ENCODE measurements around the gene GP1BB.

The GP1BB gene

GRCh38 chr22:19733755-19734154 is 10.4 kb downstream of the GP1BB start:
- H3K27me3 ChIP-seq (ENCODE audit: control insufficient read depth, insufficient read depth, low read length): no peaks in the 10 kb centered on the region
- no peak overlapping the region for H3K4me2 ChIP-seq (ENCODE audit: low read length)
- no peaks in the 10 kb centered on the region for H3K36me3 ChIP-seq (ENCODE audit: insufficient read depth, low read length)
- no peak overlapping the region for H3K4me3 ChIP-seq (ENCODE audit: low read length)
- H3K9me3 ChIP-seq (replicated peaks; ENCODE audit: low read length): no peaks in the 10 kb centered on the region
- no peak overlapping the region for H3K9ac ChIP-seq (ENCODE audit: low read depth, low read length)
- peaks cover 9% of the 10 kb centered on the region for H3K4me1 ChIP-seq (ENCODE audit: control insufficient read depth, insufficient read depth, low read length)

- Histone ChIP-seq H3K4me3 (ENCODE audit: low read length) (no peak overlapping the region), H3K9ac (ENCODE audit: low read depth, low read length) (no peak overlapping the region), H3K9me3 (replicated peaks; ENCODE audit: low read length) (no peaks in the 10 kb centered on the region), H3K4me2 (ENCODE audit: low read length) (no peak overlapping the region), H3K27me3 (ENCODE audit: control insufficient read depth, insufficient read depth, low read length) (no peaks in the 10 kb centered on the region), H3K4me1 (ENCODE audit: control insufficient read depth, insufficient read depth, low read length) (peaks cover 9% of the 10 kb centered on the region), H3K36me3 (ENCODE audit: insufficient read depth, low read length) (no peaks in the 10 kb centered on the region)
These were observed 10.8 kb downstream of the GP1BB start for GRCh38 chr22:19734163-19734562.

- H3K27me3 ChIP-seq (ENCODE audit: control insufficient read depth, insufficient read depth, low read length): no peaks in the 10 kb centered on the region
- H3K36me3 ChIP-seq (ENCODE audit: insufficient read depth, low read length): no peaks in the 10 kb centered on the region
- no peak overlapping the region for H3K9ac ChIP-seq (ENCODE audit: low read depth, low read length)
- peaks cover 13% of the 10 kb centered on the region for H3K4me1 ChIP-seq (ENCODE audit: control insufficient read depth, insufficient read depth, low read length)
- no peak overlapping the region for H3K4me2 ChIP-seq (ENCODE audit: low read length)
- H3K4me3 ChIP-seq (ENCODE audit: low read length): no peak overlapping the region
- no peaks in the 10 kb centered on the region for H3K9me3 ChIP-seq (replicated peaks; ENCODE audit: low read length)
These were observed 11.6 kb downstream of the GP1BB start for GRCh38 chr22:19734837-19735382.

GRCh38 chr22:19735665-19736510 is 12.5 kb downstream of the GP1BB start:
- Histone ChIP-seq H3K9ac (ENCODE audit: low read depth, low read length) (no peak overlapping the region), H3K27me3 (ENCODE audit: control insufficient read depth, insufficient read depth, low read length) (no peaks in the 10 kb centered on the region), H3K9me3 (replicated peaks; ENCODE audit: low read length) (no peaks in the 10 kb centered on the region), H3K36me3 (ENCODE audit: insufficient read depth, low read length) (no peaks in the 10 kb centered on the region), H3K4me2 (ENCODE audit: low read length) (no peak overlapping the region), H3K4me3 (ENCODE audit: low read length) (no peak overlapping the region), H3K4me1 (ENCODE audit: control insufficient read depth, insufficient read depth, low read length) (peaks cover 5% of the 10 kb centered on the region)

- Histone ChIP-seq H3K4me2 (ENCODE audit: low read length) (no peak overlapping the region), H3K4me3 (ENCODE audit: low read length) (no peak overlapping the region)
These were observed 14.7 kb downstream of the GP1BB start for GRCh38 chr22:19737846-19738663.

GRCh38 chr22:19738664-19739447 is 15.5 kb downstream of the GP1BB start:
- Histone ChIP-seq H3K4me2 (ENCODE audit: low read length) (no peak overlapping the region), H3K9me3 (replicated peaks; ENCODE audit: low read length) (no peaks in the 10 kb centered on the region), H3K4me3 (ENCODE audit: low read length) (no peak overlapping the region), H3K36me3 (ENCODE audit: insufficient read depth, low read length) (no peaks in the 10 kb centered on the region), H3K27me3 (ENCODE audit: control insufficient read depth, insufficient read depth, low read length) (no peaks in the 10 kb centered on the region), H3K9ac (ENCODE audit: low read depth, low read length) (no peak overlapping the region), H3K4me1 (ENCODE audit: control insufficient read depth, insufficient read depth, low read length) (peaks cover 4% of the 10 kb centered on the region)

More at GRCh38 chr22:19737846-19738663, 14.7 kb downstream of the GP1BB start:
- H3K9me3 ChIP-seq (replicated peaks; ENCODE audit: low read length): no peaks in the 10 kb centered on the region
- H3K27me3 ChIP-seq (ENCODE audit: control insufficient read depth, insufficient read depth, low read length): no peaks in the 10 kb centered on the region
- no peaks in the 10 kb centered on the region for H3K36me3 ChIP-seq (ENCODE audit: insufficient read depth, low read length)
- no peak overlapping the region for H3K9ac ChIP-seq (ENCODE audit: low read depth, low read length)
- H3K4me1 ChIP-seq (ENCODE audit: control insufficient read depth, insufficient read depth, low read length): peaks cover 4% of the 10 kb centered on the region

GRCh38 chr22:19739448-19739895 is 16.1 kb downstream of the GP1BB start:
- peaks cover 4% of the 10 kb centered on the region for H3K4me1 ChIP-seq (ENCODE audit: control insufficient read depth, insufficient read depth, low read length)
- no peaks in the 10 kb centered on the region for H3K27me3 ChIP-seq (ENCODE audit: control insufficient read depth, insufficient read depth, low read length)
- no peaks in the 10 kb centered on the region for H3K36me3 ChIP-seq (ENCODE audit: insufficient read depth, low read length)

GRCh38 chr22:19739911-19740449 is 16.6 kb downstream of the GP1BB start:
- Histone ChIP-seq H3K4me3 (ENCODE audit: low read length) (no peak overlapping the region), H3K4me2 (ENCODE audit: low read length) (no peak overlapping the region), H3K36me3 (ENCODE audit: insufficient read depth, low read length) (no peaks in the 10 kb centered on the region), H3K4me1 (ENCODE audit: control insufficient read depth, insufficient read depth, low read length) (peaks cover 6% of the 10 kb centered on the region), H3K9ac (ENCODE audit: low read depth, low read length) (no peak overlapping the region), H3K27me3 (ENCODE audit: control insufficient read depth, insufficient read depth, low read length) (no peaks in the 10 kb centered on the region), H3K9me3 (replicated peaks; ENCODE audit: low read length) (no peaks in the 10 kb centered on the region)

More at GRCh38 chr22:19739448-19739895, 16.1 kb downstream of the GP1BB start:
- no peaks in the 10 kb centered on the region for H3K9me3 ChIP-seq (replicated peaks; ENCODE audit: low read length)
- H3K4me2 ChIP-seq (ENCODE audit: low read length): no peak overlapping the region
- no peak overlapping the region for H3K4me3 ChIP-seq (ENCODE audit: low read length)
- H3K9ac ChIP-seq (ENCODE audit: low read depth, low read length): no peak overlapping the region

- no peaks in the 10 kb centered on the region for H3K9me3 ChIP-seq (replicated peaks; ENCODE audit: low read length)
- no peaks in the 10 kb centered on the region for H3K36me3 ChIP-seq (ENCODE audit: insufficient read depth, low read length)
- peaks cover 12% of the 10 kb centered on the region for H3K4me1 ChIP-seq (ENCODE audit: control insufficient read depth, insufficient read depth, low read length)
- H3K4me2 ChIP-seq (ENCODE audit: low read length): no peak overlapping the region
- no peaks in the 10 kb centered on the region for H3K27me3 ChIP-seq (ENCODE audit: control insufficient read depth, insufficient read depth, low read length)
- no peak overlapping the region for H3K4me3 ChIP-seq (ENCODE audit: low read length)
- no peak overlapping the region for H3K9ac ChIP-seq (ENCODE audit: low read depth, low read length)
These were observed 17.2 kb downstream of the GP1BB start for GRCh38 chr22:19740586-19740985.

GRCh38 chr22:19741053-19741452 is 17.7 kb downstream of the GP1BB start:
- Histone ChIP-seq H3K9ac (ENCODE audit: low read depth, low read length) (no peak overlapping the region), H3K9me3 (replicated peaks; ENCODE audit: low read length) (no peaks in the 10 kb centered on the region), H3K4me1 (ENCODE audit: control insufficient read depth, insufficient read depth, low read length) (peaks cover 16% of the 10 kb centered on the region), H3K4me2 (ENCODE audit: low read length) (no peak overlapping the region), H3K36me3 (ENCODE audit: insufficient read depth, low read length) (no peaks in the 10 kb centered on the region), H3K4me3 (ENCODE audit: low read length) (no peak overlapping the region), H3K27me3 (ENCODE audit: control insufficient read depth, insufficient read depth, low read length) (no peaks in the 10 kb centered on the region)

All from skeletal muscle satellite cell (primary cell).